Activated naive CD4-positive, alpha-beta T cell treated with anti-CD3 and anti-CD28 coated beads, Interleukin-2, amount 50 U/mL, for 16 hours (primary cell): Measurements from ENCODE around the gene RHOT1.
"Not testable (repeated sequence)": the region's sequence is repeated elsewhere in the genome, so short reads cannot be mapped to it uniquely, and the experiment has no call there.

Experiments
- DNase-seq: peaks from one replicate; pipeline ENCODE4 v3.0.0-alpha.2; 2020

RHOT1 gene

GRCh38 chr17:32124985-32125847, 17.1 kb upstream of the RHOT1 start:
- no peak for DNase-seq

GRCh38 chr17:32125848-32126153, 16.5 kb upstream of the RHOT1 start:
- no peak for DNase-seq

- DNase-seq: no peak
Measured at GRCh38 chr17:32126325-32126724, 16.0 kb upstream of the RHOT1 start.

GRCh38 chr17:32126746-32127145, 15.6 kb upstream of the RHOT1 start:
- DNase-seq: no peak

GRCh38 chr17:32127158-32127897, 15.0 kb upstream of the RHOT1 start:
- DNase-seq: peak; percentile 78

- DNase-seq: not testable (repeated sequence)
Measured at GRCh38 chr17:32128470-32128869, 13.8 kb upstream of the RHOT1 start.

- not testable (repeated sequence) for DNase-seq
Measured at GRCh38 chr17:32135497-32136117, 6.7 kb upstream of the RHOT1 start.

- no peak for DNase-seq
Measured at GRCh38 chr17:32136856-32137255, 5.4 kb upstream of the RHOT1 start.

- not testable (repeated sequence) for DNase-seq
Measured at GRCh38 chr17:32139504-32139903, 2.8 kb upstream of the RHOT1 start.

- DNase-seq: no peak
Measured at GRCh38 chr17:32141258-32141657, 1.0 kb upstream of the RHOT1 start.

GRCh38 chr17:32141679-32142037, 644 bp upstream of the RHOT1 start:
- DNase-seq: no peak

- peak; percentile 17 for DNase-seq
Measured at GRCh38 chr17:32142857-32143526, 690 bp downstream of the RHOT1 start.

- no peak for DNase-seq
Measured at GRCh38 chr17:32143527-32143870, 1.2 kb downstream of the RHOT1 start.

- not testable (repeated sequence) for DNase-seq
Measured at GRCh38 chr17:32144442-32144841, 2.1 kb downstream of the RHOT1 start.

GRCh38 chr17:32148351-32148750, 6.0 kb downstream of the RHOT1 start:
- no peak for DNase-seq

GRCh38 chr17:32150358-32150757, 8.1 kb downstream of the RHOT1 start:
- DNase-seq: no peak

GRCh38 chr17:32152130-32152529, 9.8 kb downstream of the RHOT1 start:
- DNase-seq: no peak

GRCh38 chr17:32155896-32156295, 13.6 kb downstream of the RHOT1 start:
- DNase-seq: no peak

GRCh38 chr17:32156656-32157055, 14.4 kb downstream of the RHOT1 start:
- DNase-seq: no peak

GRCh38 chr17:32157225-32157624, 14.9 kb downstream of the RHOT1 start:
- DNase-seq: no peak

- no peak for DNase-seq
Measured at GRCh38 chr17:32158870-32159585, 16.7 kb downstream of the RHOT1 start.

- no peak for DNase-seq
Measured at GRCh38 chr17:32159586-32160438, 17.5 kb downstream of the RHOT1 start.
